Fibroblast of villous mesenchyme (primary cell): ENCODE data around the gene RABIF. TPM values are rescaled to one million over a fixed set of nuclear protein-coding genes. Genes with fewer than 3 reads are reported as not detected.

Source experiments
- DNase-seq: peaks from one replicate; pipeline ENCODE4 v3.0.0-alpha.2; 2010; ENCODE audit warnings: low read depth
- H3K4me3 ChIP-seq: 2 replicates; pipeline ENCODE4 v1.5.1; 2011; ENCODE audit warnings: low read depth, mild to moderate bottlenecking, low read length
- CTCF ChIP-seq: IDR thresholded peaks from 2 replicates; pipeline ENCODE4 v1.5.1; 2012; ENCODE audit warnings: low read depth, mild to moderate bottlenecking, low read length; ENCODE audit not compliant: insufficient read depth
- total RNA-seq: library from RNA; depleted of rRNA; stranded (reverse); fragments of >200 nt; gene quantifications from 2 replicates; pipeline ENCODE4 v1.2.3, GENCODE V29; 2012

The RABIF gene
- total RNA-seq, 1 donor: 6.9 TPM

- TF ChIP-seq CTCF: no peak
- no peak overlapping the region for H3K4me3 ChIP-seq
- no peak for DNase-seq
Measured at GRCh38 chr1:202858789-202859414, 30.0 kb downstream of the RABIF start.

- no peak for TF ChIP-seq CTCF
- peak; percentile 88 for DNase-seq
- no peak overlapping the region for H3K4me3 ChIP-seq
Measured at GRCh38 chr1:202858331-202858730, 30.6 kb downstream of the RABIF start.

- TF ChIP-seq CTCF: no peak
Measured at GRCh38 chr1:202857136-202857610, 31.8 kb downstream of the RABIF start.

GRCh38 chr1:202856014-202856413 is 32.9 kb downstream of the RABIF start:
- no peak for TF ChIP-seq CTCF
- no peak overlapping the region for H3K4me3 ChIP-seq
- DNase-seq: no peak

More at GRCh38 chr1:202857136-202857610, 31.8 kb downstream of the RABIF start:
- H3K4me3 ChIP-seq: no peak overlapping the region
- DNase-seq: no peak

- DNase-seq: no peak
- no peak overlapping the region for H3K4me3 ChIP-seq
- no peak for TF ChIP-seq CTCF
Measured at GRCh38 chr1:202854787-202855186, 34.2 kb downstream of the RABIF start.

GRCh38 chr1:202852163-202852904 is 36.6 kb downstream of the RABIF start:
- no peak overlapping the region for H3K4me3 ChIP-seq
- TF ChIP-seq CTCF: peak; percentile 73
- peak; percentile 63 for DNase-seq
